ENCODE measurements around the gene GOLGA6L25.
A peak's percentile ranks its signal among the peaks of the same experiment; 100 is the strongest.
"Not testable (repeated sequence)": the region's sequence is repeated elsewhere in the genome, so short reads cannot be mapped to it uniquely, and the experiment has no call there.

The GOLGA6L25 gene

GRCh38 chr15:28553268-28553667 is at the start of gene GOLGA6L25:
Gene GOLGA6L25 (plus strand): TSS chr15:28553568. CDS start chr15:28553629, 61 bp downstream.
- DNase-seq (ENCODE audit: low read depth in 2 of 2); H3K4me3 ChIP-seq (replicated peaks in 1 of 2; ENCODE audit: low read depth in 2 of 2, low read length in 2 of 2): not testable (repeated sequence)

GRCh38 chr15:28508217-28508889 is 45.0 kb upstream of the GOLGA6L25 start:
- not testable (repeated sequence) for DNase-seq (ENCODE audit: low read depth in 2 of 2)

GRCh38 chr15:28514128-28514527 is 39.2 kb upstream of the GOLGA6L25 start:
- not testable (repeated sequence) for DNase-seq (ENCODE audit: low read depth in 2 of 2); H3K4me3 ChIP-seq (replicated peaks in 1 of 2; ENCODE audit: low read depth in 2 of 2, low read length in 2 of 2)

More at GRCh38 chr15:28508217-28508889, 45.0 kb upstream of the GOLGA6L25 start:
- H3K4me3 ChIP-seq (replicated peaks in 1 of 2; ENCODE audit: low read depth in 2 of 2, low read length in 2 of 2): not testable (repeated sequence)

- DNase-seq (ENCODE audit: low read depth in 2 of 2); H3K4me3 ChIP-seq (replicated peaks in 1 of 2; ENCODE audit: low read depth in 2 of 2, low read length in 2 of 2): not testable (repeated sequence)
Measured at GRCh38 chr15:28515208-28515607, 38.2 kb upstream of the GOLGA6L25 start.

GRCh38 chr15:28532954-28533353 is 20.4 kb upstream of the GOLGA6L25 start, which contains the start of gene GOLGA8G:
Gene GOLGA8G (minus strand): TSS chr15:28532971. CDS start chr15:28532909, 62 bp downstream.
- not testable (repeated sequence) for DNase-seq (ENCODE audit: low read depth in 2 of 2); H3K4me3 ChIP-seq (replicated peaks in 1 of 2; ENCODE audit: low read depth in 2 of 2, low read length in 2 of 2)

GRCh38 chr15:28573351-28573750 is 20.0 kb downstream of the GOLGA6L25 start:
- H3K4me3 ChIP-seq (replicated peaks in 1 of 2; ENCODE audit: low read depth in 2 of 2, low read length in 2 of 2); DNase-seq (ENCODE audit: low read depth in 2 of 2): not testable (repeated sequence)

GRCh38 chr15:28588977-28589606 is 35.7 kb downstream of the GOLGA6L25 start:
- H3K4me3 ChIP-seq (replicated peaks in 1 of 2; ENCODE audit: low read depth in 2 of 2, low read length in 2 of 2): peak overlapping the region in 1 of 2 donors; percentile 24

GRCh38 chr15:28589769-28590168 is 36.4 kb downstream of the GOLGA6L25 start:
- DNase-seq (ENCODE audit: low read depth in 2 of 2): not testable (repeated sequence)
- peak overlapping the region; percentile 40 to 45 for H3K4me3 ChIP-seq (replicated peaks in 1 of 2; ENCODE audit: low read depth in 2 of 2, low read length in 2 of 2)

More at GRCh38 chr15:28588977-28589606, 35.7 kb downstream of the GOLGA6L25 start:
- not testable (repeated sequence) for DNase-seq (ENCODE audit: low read depth in 2 of 2)

GRCh38 chr15:28592395-28592794 is 39.0 kb downstream of the GOLGA6L25 start:
- DNase-seq (ENCODE audit: low read depth in 2 of 2); H3K4me3 ChIP-seq (replicated peaks in 1 of 2; ENCODE audit: low read depth in 2 of 2, low read length in 2 of 2): not testable (repeated sequence)

GRCh38 chr15:28593424-28594129 is 40.2 kb downstream of the GOLGA6L25 start:
- DNase-seq (ENCODE audit: low read depth in 2 of 2); H3K4me3 ChIP-seq (replicated peaks in 1 of 2; ENCODE audit: low read depth in 2 of 2, low read length in 2 of 2): not testable (repeated sequence)

- not testable (repeated sequence) for DNase-seq (ENCODE audit: low read depth in 2 of 2); H3K4me3 ChIP-seq (replicated peaks in 1 of 2; ENCODE audit: low read depth in 2 of 2, low read length in 2 of 2)
Measured at GRCh38 chr15:28597471-28597870, 44.1 kb downstream of the GOLGA6L25 start.

GRCh38 chr15:28598209-28598608 is 44.8 kb downstream of the GOLGA6L25 start:
- not testable (repeated sequence) for H3K4me3 ChIP-seq (replicated peaks in 1 of 2; ENCODE audit: low read depth in 2 of 2, low read length in 2 of 2); DNase-seq (ENCODE audit: low read depth in 2 of 2)

GRCh38 chr15:28602152-28602551 is 48.8 kb downstream of the GOLGA6L25 start:
- DNase-seq (ENCODE audit: low read depth in 2 of 2); H3K4me3 ChIP-seq (replicated peaks in 1 of 2; ENCODE audit: low read depth in 2 of 2, low read length in 2 of 2): not testable (repeated sequence)
